ENCODE measurements around the gene GSG1.
"Not testable (repeated sequence)": the region's sequence is repeated elsewhere in the genome, so short reads cannot be mapped to it uniquely, and the experiment has no call there.

Gene GSG1

GRCh38 chr12:13062669-13063068 lies 40.8 kb downstream of the GSG1 start:
- no peak for TF ChIP-seq BHLHE40 (IDR thresholded peaks at IDR 0.05; ENCODE audit: borderline replicate concordance)
- no peak for TF ChIP-seq PKNOX1 (IDR thresholded peaks at IDR 0.05)
- TF ChIP-seq ELF4 (IDR thresholded peaks at IDR 0.05) = no peak
- no peak for TF ChIP-seq ARNT (IDR thresholded peaks at IDR 0.05)
- ChIA-PET POLR2A (no interaction called here), CTCF (no interaction called here)
- DNase-seq (ENCODE audit: extremely low spot score) = no peak

- no peak for TF ChIP-seq HDGF (IDR thresholded peaks at IDR 0.05; ENCODE audit: borderline replicate concordance)
- no peak for TF ChIP-seq FOXM1 (IDR thresholded peaks at IDR 0.05; ENCODE audit: borderline replicate concordance)
- TF ChIP-seq ELF4 (IDR thresholded peaks at IDR 0.05) = no peak
- no peak for TF ChIP-seq PKNOX1 (IDR thresholded peaks at IDR 0.05)
- no peak for TF ChIP-seq BHLHE40 (IDR thresholded peaks at IDR 0.05; ENCODE audit: borderline replicate concordance)
- no peak for TF ChIP-seq FOXA1 (IDR thresholded peaks at IDR 0.05)
- no peak for TF ChIP-seq FOXK2 (IDR thresholded peaks at IDR 0.05)
- no peak for TF ChIP-seq LEF1 (IDR thresholded peaks at IDR 0.05; ENCODE audit: borderline replicate concordance)
- TF ChIP-seq NFRKB (IDR thresholded peaks at IDR 0.05) = no peak
- no peak for TF ChIP-seq TARDBP (IDR thresholded peaks at IDR 0.05)
- TF ChIP-seq SUZ12 (IDR thresholded peaks at IDR 0.05) = no peak
- no peak for TF ChIP-seq ARNT (IDR thresholded peaks at IDR 0.05)
- no peak for TF ChIP-seq CTBP1 (IDR thresholded peaks at IDR 0.05; ENCODE audit: borderline replicate concordance)
- no peak for TF ChIP-seq ZNF384 (IDR thresholded peaks at IDR 0.05)
- ChIA-PET POLR2A (no interaction called here), CTCF (no interaction called here)
- DNase-seq (ENCODE audit: extremely low spot score) = no peak
Observed at GRCh38 chr12:13061377-13061776, 42.1 kb downstream of the GSG1 start.

- ChIA-PET CTCF (no interaction called here), POLR2A (no interaction called here)
- no peak for DNase-seq (ENCODE audit: extremely low spot score)
- TF ChIP-seq L3MBTL2 (conservative IDR thresholded peaks at IDR 0.05) (no peak), FOXK2 (IDR thresholded peaks at IDR 0.05) (no peak), SUZ12 (IDR thresholded peaks at IDR 0.05) (no peak), BHLHE40 (IDR thresholded peaks at IDR 0.05; ENCODE audit: borderline replicate concordance) (no peak), ARNT (IDR thresholded peaks at IDR 0.05) (no peak), HDGF (IDR thresholded peaks at IDR 0.05; ENCODE audit: borderline replicate concordance) (no peak), TARDBP (IDR thresholded peaks at IDR 0.05) (no peak), NFRKB (IDR thresholded peaks at IDR 0.05) (no peak), SP1 (IDR thresholded peaks at IDR 0.05) (no peak), FOXA1 (IDR thresholded peaks at IDR 0.05) (no peak), ZNF384 (IDR thresholded peaks at IDR 0.05) (no peak), CTBP1 (IDR thresholded peaks at IDR 0.05; ENCODE audit: borderline replicate concordance) (no peak), ELF4 (IDR thresholded peaks at IDR 0.05) (no peak), FOXM1 (IDR thresholded peaks at IDR 0.05; ENCODE audit: borderline replicate concordance) (no peak), PKNOX1 (IDR thresholded peaks at IDR 0.05) (no peak)
Observed at GRCh38 chr12:13060581-13060980, 42.9 kb downstream of the GSG1 start.

- CTCF ChIA-PET; DNase-seq (ENCODE audit: extremely low spot score); POLR2A ChIA-PET: not testable (repeated sequence)
Observed at GRCh38 chr12:13053617-13054016, 49.9 kb downstream of the GSG1 start.

- no peak for DNase-seq (ENCODE audit: extremely low spot score)
- ChIA-PET POLR2A (no interaction called here), CTCF (interaction anchor here (0.6 kb wide), 1 partner anchor 105 kb away, joined by 3 read pairs; no protein-coding TSS in a partner anchor)
- TF ChIP-seq PKNOX1 (IDR thresholded peaks at IDR 0.05) (no peak), HDGF (IDR thresholded peaks at IDR 0.05; ENCODE audit: borderline replicate concordance) (no peak), CTBP1 (IDR thresholded peaks at IDR 0.05; ENCODE audit: borderline replicate concordance) (no peak), FOXK2 (IDR thresholded peaks at IDR 0.05) (no peak), ARNT (IDR thresholded peaks at IDR 0.05) (no peak), ZNF384 (IDR thresholded peaks at IDR 0.05) (no peak), L3MBTL2 (conservative IDR thresholded peaks at IDR 0.05) (no peak), SP1 (IDR thresholded peaks at IDR 0.05) (no peak), FOXM1 (IDR thresholded peaks at IDR 0.05; ENCODE audit: borderline replicate concordance) (no peak), SUZ12 (IDR thresholded peaks at IDR 0.05) (no peak), FOXA1 (IDR thresholded peaks at IDR 0.05) (no peak), ELF4 (IDR thresholded peaks at IDR 0.05) (no peak), TARDBP (IDR thresholded peaks at IDR 0.05) (no peak), LEF1 (IDR thresholded peaks at IDR 0.05; ENCODE audit: borderline replicate concordance) (no peak)
Observed at GRCh38 chr12:13052421-13052820, 51.0 kb downstream of the GSG1 start.

GRCh38 chr12:13049816-13050215 lies 53.7 kb downstream of the GSG1 start:
- no peak for DNase-seq (ENCODE audit: extremely low spot score)
- POLR2A ChIA-PET = no interaction called here
- CTCF ChIA-PET = interaction anchor here (0.7 to 1.2 kb wide), 2 partner anchors 13 to 162 kb away, joined by 3 to 4 read pairs; no protein-coding TSS in a partner anchor
- TF ChIP-seq ZNF384 (IDR thresholded peaks at IDR 0.05) (no peak), PKNOX1 (IDR thresholded peaks at IDR 0.05) (no peak), HDGF (IDR thresholded peaks at IDR 0.05; ENCODE audit: borderline replicate concordance) (no peak), FOXK2 (IDR thresholded peaks at IDR 0.05) (no peak), ARNT (IDR thresholded peaks at IDR 0.05) (no peak), TARDBP (IDR thresholded peaks at IDR 0.05) (no peak), LEF1 (IDR thresholded peaks at IDR 0.05; ENCODE audit: borderline replicate concordance) (no peak), FOXM1 (IDR thresholded peaks at IDR 0.05; ENCODE audit: borderline replicate concordance) (no peak), CTBP1 (IDR thresholded peaks at IDR 0.05; ENCODE audit: borderline replicate concordance) (no peak), SUZ12 (IDR thresholded peaks at IDR 0.05) (no peak), FOXA1 (IDR thresholded peaks at IDR 0.05) (no peak), L3MBTL2 (conservative IDR thresholded peaks at IDR 0.05) (no peak), SP1 (IDR thresholded peaks at IDR 0.05) (no peak), BHLHE40 (IDR thresholded peaks at IDR 0.05; ENCODE audit: borderline replicate concordance) (no peak), NFRKB (IDR thresholded peaks at IDR 0.05) (no peak), ELF4 (IDR thresholded peaks at IDR 0.05) (no peak)

Measured in HEK293T (cell line).